WERI-Rb-1 (cell line): Measurements from ENCODE around the gene PSMD2.
"Not testable (repeated sequence)": the region's sequence is repeated elsewhere in the genome, so short reads cannot be mapped to it uniquely, and the experiment has no call there.

Experiments used
- DNase-seq: peaks from one replicate; pipeline ENCODE4 v3.0.0-alpha.2; 2020
- H3K27ac ChIP-seq: fragments of 250-450 bp; sonication (Bioruptor Pico); 2 replicates; pipeline ENCODE4 v1.5.1; 2020; ENCODE audit warnings: mild to moderate bottlenecking, moderate library complexity
- H3K27me3 ChIP-seq: fragments of 250-450 bp; sonication (Bioruptor Pico); 2 replicates; pipeline ENCODE4 v1.5.1; 2021; ENCODE audit warnings: mild to moderate bottlenecking, low read depth, moderate library complexity; ENCODE audit not compliant: insufficient read depth, severe bottlenecking
- H3K36me3 ChIP-seq: fragments of 250-450 bp; sonication (Bioruptor Pico); 2 replicates; pipeline ENCODE4 v1.5.1; 2020; ENCODE audit warnings: mild to moderate bottlenecking, moderate library complexity
- H3K4me3 ChIP-seq: 2 replicates; pipeline ENCODE4 v1.5.1; 2011; ENCODE audit warnings: low read depth, mild to moderate bottlenecking, control low read depth, low read length
- H3K9me3 ChIP-seq: fragments of 250-450 bp; sonication (Bioruptor Pico); 2 replicates; pipeline ENCODE4 v1.5.1; 2021; ENCODE audit warnings: mild to moderate bottlenecking, moderate library complexity; ENCODE audit not compliant: severe bottlenecking
- CTCF ChIP-seq: IDR thresholded peaks from 2 replicates; pipeline ENCODE4 v1.5.1; 2011; ENCODE audit warnings: low read depth, mild to moderate bottlenecking, control low read depth, inconsistent platforms, low read length

The PSMD2 gene

GRCh38 chr3:184261270-184261853 lies 37.7 kb upstream of the PSMD2 start, which contains the start of gene CAMK2N2:
CAMK2N2 (minus strand) TSS chr3:184261553; CDS start chr3:184261285, 268 bp downstream.
- no peak for TF ChIP-seq CTCF
- DNase-seq: peak; percentile 95
- peaks cover 30% of the 10 kb centered on the region for H3K27me3 ChIP-seq
- H3K9me3 ChIP-seq: no peaks in the 10 kb centered on the region
- H3K27ac ChIP-seq: peak within 1 kb of the TSS; percentile 58
- H3K4me3 ChIP-seq: peak within 1 kb of the TSS; percentile 75
- no peaks in the 10 kb centered on the region for H3K36me3 ChIP-seq

GRCh38 chr3:184261854-184262763 lies 36.9 kb upstream of the PSMD2 start:
- Histone ChIP-seq H3K4me3 (peak overlapping the region; percentile 49), H3K27me3 (peaks cover 30% of the 10 kb centered on the region), H3K36me3 (no peaks in the 10 kb centered on the region), H3K9me3 (peaks cover under 1% of the 10 kb centered on the region), H3K27ac (peak overlapping the region; percentile 58)
- DNase-seq: peak; percentile 53
- no peak for TF ChIP-seq CTCF

- TF ChIP-seq CTCF: no peak
- no peak for DNase-seq
- Histone ChIP-seq H3K36me3 (no peaks in the 10 kb centered on the region), H3K27ac (no peak overlapping the region), H3K9me3 (peaks cover 3% of the 10 kb centered on the region), H3K4me3 (peak overlapping the region; percentile 49), H3K27me3 (peaks cover 30% of the 10 kb centered on the region)
These were observed 36.3 kb upstream of the PSMD2 start for GRCh38 chr3:184262764-184263179.

- H3K27me3 ChIP-seq, H3K36me3 ChIP-seq, DNase-seq, H3K9me3 ChIP-seq, H3K27ac ChIP-seq, H3K4me3 ChIP-seq: not testable (repeated sequence)
These were observed 31.8 kb upstream of the PSMD2 start for GRCh38 chr3:184267249-184267648.

GRCh38 chr3:184272269-184272668 lies 26.8 kb upstream of the PSMD2 start:
- no peaks in the 10 kb centered on the region for H3K36me3 ChIP-seq
- H3K27me3 ChIP-seq: no peaks in the 10 kb centered on the region
- peaks cover 2% of the 10 kb centered on the region for H3K9me3 ChIP-seq
- no peak overlapping the region for H3K27ac ChIP-seq
- no peak overlapping the region for H3K4me3 ChIP-seq
- no peak for DNase-seq
- TF ChIP-seq CTCF: no peak

- no peak for DNase-seq
- H3K4me3 ChIP-seq: no peak overlapping the region
- no peaks in the 10 kb centered on the region for H3K36me3 ChIP-seq
- no peak overlapping the region for H3K27ac ChIP-seq
- no peaks in the 10 kb centered on the region for H3K9me3 ChIP-seq
- no peak for TF ChIP-seq CTCF
- no peaks in the 10 kb centered on the region for H3K27me3 ChIP-seq
These were observed 23.7 kb upstream of the PSMD2 start for GRCh38 chr3:184275381-184275701.
